HG03442 (cell line): ENCODE results near the gene SMOC2.
"Not testable (repeated sequence)": the region's sequence is repeated elsewhere in the genome, so short reads cannot be mapped to it uniquely, and the experiment has no call there.

Experiments
- ATAC-seq: cut with Tn5 transposase; IDR thresholded peaks from one replicate; pipeline ENCODE4 v1.9.1; 2021; ENCODE audit warnings: mild to moderate bottlenecking, moderate library complexity; ENCODE audit not compliant: unreplicated experiment

Gene SMOC2

DNA sequence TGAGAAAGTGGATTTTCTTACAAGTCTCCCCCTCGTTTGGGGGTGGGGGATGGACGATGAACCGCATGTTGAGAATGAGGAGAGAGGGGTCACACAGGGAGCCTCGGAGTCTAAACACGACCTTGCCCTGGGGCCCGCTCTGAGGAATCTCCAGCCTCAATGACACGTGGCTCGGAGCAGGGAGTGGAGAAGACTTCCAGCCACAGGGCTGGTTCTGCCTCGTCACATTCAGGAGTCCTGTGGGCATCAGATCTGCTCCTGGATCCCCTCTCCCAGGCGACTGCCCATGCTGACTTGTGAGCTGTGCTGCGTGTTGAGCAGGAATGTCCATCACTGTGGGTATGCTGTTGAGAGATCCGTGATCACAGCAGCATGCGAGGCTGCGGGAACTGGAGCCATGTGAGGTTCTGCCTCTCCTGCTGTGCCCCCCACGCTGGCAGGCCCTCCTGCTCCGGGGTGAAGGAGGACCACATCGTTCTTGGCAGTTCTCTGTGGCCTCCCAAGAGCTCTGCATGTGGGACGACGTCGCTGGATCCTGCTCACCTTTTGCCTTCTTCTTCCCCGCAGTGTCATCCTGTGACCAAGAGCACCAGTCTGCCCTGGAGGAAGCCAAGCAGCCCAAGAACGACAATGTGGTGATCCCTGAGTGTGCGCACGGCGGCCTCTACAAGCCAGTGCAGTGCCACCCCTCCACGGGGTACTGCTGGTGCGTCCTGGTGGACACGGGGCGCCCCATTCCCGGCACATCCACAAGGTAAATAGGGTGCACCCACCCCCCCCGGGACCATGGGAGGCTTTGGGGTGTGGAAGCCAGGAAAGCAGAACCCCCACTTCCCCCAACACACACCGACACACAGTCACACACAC lies 157.5 kb downstream of the SMOC2 start:
- ATAC-seq, result no peak

DNA sequence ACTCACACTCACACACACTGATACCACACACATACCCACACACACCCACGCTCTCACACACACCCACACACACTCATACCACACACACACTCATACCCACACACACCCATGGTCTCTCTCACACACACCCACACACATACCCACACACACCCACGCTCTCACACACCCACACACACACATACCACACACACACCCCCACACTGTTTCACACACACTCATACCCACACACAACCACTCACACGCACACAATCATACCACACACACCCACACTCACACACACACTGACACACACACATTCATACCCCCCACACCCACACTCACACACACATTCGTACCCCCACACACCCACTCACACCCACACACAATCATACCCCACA lies 158.1 kb downstream of the SMOC2 start:
- no peak for ATAC-seq

DNA sequence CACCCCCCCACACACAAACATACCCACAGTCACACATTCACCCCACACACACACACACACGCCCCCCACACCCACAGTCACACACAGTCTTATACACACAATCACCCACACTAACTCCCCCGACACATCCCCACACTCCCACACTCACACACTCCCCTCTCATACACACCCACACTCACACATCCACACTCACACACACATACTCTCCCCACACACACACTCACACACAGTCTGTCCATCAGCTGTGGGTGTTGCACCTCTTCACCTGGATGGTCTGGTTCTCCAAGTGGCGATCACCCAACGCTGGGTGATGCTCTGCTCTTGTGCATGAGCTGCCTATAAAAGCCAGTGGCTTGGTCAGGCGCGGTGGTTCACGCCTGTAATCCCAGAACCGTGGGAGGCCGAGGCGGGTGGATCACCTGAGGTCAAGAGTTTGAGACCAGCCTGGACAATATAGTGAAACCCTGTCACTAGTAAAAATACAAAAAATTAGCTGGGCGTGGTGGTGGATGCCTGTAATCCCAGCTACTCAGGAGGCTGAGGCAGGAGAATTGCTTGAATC lies 158.9 kb downstream of the SMOC2 start:
- ATAC-seq, result no peak

DNA sequence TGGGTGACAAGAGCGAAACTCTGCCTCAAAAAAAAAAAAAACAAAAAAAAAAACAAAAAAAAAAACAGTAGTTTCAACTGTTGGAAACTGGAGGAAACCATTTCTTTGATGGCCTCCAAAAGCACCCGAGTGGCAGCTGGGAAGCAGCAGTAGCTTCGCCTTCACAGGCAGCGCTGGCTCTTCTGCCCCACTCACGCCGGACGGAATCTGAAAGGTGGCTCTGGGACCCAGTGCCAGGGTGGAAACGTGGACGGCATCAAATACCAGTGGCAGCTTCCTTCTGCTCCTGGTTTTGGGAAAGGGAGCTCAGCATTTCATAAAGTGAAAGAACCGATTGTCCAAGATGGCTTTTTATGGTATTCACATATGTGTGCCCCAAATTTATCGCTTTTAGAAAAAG lies 159.4 kb downstream of the SMOC2 start:
- ATAC-seq, result no peak

DNA sequence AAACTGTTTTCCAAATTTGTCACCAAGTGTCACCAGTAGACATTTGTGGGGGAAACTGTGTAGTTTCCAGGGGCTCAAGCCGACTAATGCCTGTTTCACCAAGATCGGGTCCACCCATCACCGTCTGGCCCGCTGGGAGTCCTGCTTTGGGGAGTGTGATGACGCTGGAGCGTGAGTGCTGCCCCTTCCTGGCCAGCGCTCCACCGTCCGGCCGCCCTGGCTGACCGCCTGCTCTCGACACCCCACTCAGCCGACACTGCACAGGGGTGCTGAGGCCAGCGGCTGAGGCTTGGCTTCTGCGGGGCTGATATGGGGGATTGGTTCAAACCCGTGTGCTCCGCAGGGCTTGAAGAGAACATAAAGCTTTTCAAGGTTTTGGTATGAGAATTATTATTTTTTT lies 160.1 kb downstream of the SMOC2 start:
- no peak for ATAC-seq

DNA sequence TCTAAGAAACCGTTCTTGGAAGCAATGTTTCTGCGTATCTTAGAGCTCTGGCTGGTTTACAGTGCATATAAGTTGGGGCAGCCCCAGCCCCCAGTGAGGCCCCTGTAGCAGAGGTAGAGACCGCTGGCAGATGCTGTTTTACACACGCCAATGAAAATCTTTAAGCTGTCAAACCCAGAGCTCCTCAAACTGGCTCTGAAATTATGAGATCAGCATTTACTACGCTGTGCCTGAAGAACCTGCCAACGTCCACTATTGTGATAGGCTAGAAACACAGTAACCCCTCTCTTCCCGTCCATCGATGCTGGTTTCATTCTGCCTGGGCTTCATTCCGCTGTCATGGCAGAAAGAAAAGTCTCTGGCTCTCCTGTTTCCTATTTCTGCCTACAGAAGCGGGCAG lies 160.6 kb downstream of the SMOC2 start:
- ATAC-seq, result no peak

DNA sequence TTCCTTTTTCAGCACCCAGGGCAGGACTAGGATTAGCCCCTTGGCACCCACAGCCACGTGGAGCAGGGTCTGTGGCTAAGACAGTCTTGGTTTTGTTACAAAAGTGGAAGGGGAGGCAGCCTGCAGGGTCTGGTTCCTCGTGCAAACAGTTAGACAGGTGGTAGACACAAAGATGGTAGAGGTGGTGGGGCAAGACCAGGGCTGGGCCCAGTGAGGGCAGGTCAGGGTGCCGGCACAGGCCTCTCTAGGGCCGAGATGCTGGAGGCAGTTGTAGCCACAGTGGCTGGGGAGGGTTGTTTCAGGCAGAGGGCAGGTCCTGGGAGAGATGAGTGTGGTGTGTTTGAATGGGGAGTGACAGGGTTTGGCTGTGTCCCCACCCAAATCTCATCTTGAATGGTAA lies 161.6 kb downstream of the SMOC2 start:
- ATAC-seq, result no peak

DNA sequence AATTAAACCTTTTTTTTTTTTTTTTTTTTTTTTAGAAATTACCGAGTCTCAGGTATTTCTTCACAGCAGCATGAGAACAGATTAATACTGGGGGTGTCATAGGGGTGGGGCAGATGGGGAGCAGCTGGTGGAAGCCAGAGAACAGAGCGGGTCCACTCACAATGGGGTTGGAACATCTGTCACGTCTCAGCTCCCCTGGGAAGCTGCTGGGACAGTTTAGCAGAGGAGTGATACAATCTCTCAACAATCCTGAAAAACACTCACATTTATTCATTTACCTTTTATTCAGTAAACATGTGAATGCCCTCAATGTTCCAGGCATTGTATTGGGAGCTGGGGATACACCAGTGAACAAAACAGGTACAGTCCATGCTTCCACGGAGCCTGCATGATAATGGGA lies 162.2 kb downstream of the SMOC2 start:
- ATAC-seq, result no peak

DNA sequence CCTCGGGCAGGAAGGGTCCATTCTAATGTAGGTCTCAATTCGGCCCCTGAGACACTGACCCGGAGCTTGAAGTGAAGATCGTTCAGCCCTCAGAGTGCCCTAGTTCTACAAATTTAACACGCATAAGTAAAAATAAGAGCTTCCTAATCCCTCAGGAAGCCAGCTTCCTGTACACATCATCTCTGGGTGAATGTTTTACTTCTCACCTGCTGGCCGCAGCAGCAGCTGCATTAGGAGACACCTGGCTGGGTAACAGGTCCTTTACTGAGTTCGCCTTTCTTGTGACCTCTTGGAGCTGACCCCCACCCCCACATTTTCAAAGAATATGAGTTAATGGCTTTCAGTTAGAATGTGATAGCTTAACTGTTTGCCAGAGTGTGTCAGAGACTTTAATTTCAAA lies 165.0 kb downstream of the SMOC2 start:
- no peak for ATAC-seq

DNA sequence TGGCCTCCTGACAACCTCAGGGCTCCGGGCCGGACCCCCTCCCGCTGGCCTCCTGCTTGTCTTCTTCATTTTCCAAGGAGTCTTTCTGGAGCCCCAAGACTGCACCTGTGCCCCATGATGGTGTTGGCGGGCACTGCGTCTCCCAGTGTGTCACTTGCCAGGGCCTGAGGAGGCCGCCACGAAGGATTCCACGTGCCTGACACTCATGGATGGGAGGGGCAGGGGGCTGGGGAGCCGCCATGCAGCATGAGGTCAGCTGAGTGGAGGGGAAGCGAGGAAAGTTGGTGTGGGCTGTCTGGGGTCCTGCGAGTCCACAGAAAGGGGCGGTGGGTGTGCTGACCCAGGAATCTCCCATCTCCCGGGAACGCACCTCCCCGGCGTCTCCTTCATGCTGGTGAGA lies 165.7 kb downstream of the SMOC2 start:
- no peak for ATAC-seq

DNA sequence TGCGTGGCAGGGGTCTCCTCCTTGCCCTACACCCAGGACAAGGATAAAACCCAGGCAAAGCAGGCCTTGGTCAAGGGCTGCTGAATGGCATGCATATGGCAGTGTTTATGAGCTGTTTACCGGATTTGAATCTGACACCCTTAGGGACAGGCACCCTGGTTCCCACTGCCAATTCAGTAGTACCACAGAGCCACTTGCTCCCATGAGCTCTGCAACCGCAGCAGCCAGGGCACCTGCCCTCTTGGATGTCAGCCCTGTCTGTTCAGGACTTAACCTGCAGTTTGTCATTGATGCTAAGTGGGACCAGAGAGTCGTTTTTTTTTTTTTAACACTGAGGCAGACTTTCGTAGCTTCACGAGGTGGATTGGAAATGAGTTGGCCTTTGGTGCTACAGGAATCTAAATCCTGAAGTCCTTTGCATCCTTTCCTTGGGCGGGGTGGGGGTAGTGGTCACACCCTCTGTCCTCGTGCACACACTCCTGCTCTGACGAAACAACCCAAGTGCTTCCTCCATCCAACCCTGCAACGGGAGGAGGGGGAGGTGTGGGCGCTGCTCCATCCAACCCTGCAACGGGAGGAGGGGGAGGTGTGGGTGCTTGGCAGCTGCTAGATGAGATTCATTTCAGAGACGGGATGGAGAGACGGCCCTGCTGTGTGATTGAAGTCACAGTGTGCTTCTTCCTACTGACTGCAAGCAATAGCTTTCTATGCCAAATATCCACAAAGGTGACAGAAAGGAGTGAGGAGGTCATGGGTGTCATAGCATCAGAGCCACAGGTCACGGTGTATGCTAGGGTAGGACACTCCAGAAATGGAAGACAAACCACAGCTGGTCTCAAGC lies 166.5 kb downstream of the SMOC2 start:
- no peak for ATAC-seq

DNA sequence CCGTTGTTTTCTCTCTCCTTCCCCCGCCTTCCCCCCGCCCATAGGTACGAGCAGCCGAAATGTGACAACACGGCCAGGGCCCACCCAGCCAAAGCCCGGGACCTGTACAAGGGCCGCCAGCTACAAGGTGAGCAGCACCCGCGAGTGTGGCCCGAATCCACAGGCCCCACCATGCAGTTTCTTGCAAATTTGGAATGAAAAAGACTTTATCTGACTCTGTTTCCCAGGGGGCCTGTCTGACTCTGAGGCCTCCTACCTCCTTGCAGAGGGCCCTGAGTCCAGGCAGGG lies 167.1 kb downstream of the SMOC2 start:
- ATAC-seq, result no peak

DNA sequence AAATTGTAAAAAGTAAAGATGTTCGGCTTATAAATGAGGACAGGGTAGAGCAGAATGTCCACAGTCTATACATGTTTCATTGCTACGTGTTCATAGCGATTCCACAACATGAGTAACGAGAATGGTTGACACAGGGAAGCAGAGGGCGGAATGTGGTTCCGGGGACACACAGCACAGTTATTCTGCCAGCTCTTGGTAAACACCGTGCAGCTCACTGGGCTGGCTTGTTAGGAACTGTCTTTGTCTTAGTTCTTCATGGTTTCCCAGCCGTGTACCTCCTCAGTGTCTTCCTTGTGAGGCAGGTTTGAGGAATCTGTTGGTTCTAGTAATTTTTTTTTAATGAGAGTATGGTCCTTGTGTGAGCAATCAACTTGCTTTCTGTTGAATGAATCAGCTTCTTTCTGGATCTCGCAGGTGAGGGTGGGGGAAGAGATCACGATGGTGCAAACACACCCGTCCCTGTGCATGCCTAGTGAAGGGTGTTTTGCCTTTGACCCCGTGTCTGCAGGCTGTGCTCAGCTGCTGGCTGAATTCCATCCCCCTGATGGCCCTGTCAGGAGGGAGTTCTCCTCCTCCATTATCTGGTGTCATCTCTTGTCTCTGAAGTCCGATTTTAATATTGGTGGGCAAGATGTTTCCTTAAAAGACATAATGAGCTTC lies 168.2 kb downstream of the SMOC2 start:
- ATAC-seq, result no peak

DNA sequence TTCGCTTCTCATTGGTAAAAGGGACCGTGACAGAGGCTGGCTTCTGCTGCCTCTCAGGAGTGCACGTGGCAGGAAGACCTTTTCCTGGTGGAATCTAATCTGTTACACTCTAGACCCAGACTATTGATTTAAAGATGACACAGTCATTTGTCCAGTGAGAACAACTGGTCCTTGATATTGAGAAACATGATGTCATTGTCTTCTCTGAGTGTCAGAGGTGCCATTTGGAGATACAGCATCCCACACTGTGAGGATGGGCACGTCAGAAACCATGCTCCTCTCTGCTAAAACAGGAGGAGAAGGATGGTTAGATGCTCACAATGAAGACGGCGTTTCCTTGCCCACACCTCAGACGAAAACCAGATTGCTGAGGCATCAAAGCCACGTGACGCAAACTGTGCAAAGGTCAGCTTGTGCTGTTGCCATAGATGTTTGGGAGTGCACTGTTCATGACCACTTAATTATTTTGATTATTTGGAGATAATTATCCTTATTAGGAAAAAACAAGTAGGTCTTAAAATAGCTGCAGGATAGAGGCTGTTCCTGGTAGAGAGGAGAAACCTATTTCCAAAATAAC lies 169.0 kb downstream of the SMOC2 start:
- no peak for ATAC-seq

DNA sequence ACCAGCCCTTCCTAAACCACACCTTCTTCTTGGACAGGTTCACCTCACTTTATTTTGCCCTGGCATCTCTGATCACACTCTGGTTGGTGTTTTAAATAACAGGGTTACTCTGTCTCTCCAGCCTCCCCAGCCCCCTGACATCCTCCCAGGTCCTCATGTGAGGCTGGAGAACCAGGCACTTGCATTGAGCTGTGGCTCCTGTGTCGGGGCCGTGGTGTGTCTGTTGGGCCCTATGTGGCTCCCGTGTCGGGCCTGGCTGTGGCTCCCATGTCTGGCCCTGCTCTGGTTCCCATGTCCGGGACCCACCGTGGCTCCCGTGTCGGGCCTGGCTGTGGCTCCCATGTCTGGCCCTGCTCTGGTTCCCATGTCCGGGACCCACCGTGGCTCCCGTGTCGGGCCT lies 170.0 kb downstream of the SMOC2 start:
- not testable (repeated sequence) for ATAC-seq

DNA sequence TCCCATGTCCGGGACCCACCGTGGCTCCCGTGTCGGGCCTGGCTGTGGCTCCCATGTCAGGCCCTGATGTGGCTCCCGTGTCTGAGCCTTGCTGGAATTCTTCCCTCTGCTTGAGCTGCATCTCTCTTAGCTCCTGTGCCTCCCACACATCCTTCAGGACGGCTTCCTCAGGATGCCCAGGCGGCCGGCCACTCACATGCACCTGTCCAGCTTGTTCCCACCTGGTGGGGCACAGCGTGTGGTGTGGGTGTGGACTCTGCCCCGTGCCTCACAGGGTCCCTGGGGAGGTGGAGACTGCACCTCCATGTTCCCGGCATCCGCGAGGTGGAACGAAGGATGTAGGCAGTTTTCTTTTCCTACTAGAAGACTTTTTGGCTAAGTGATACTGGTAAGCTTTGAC lies 170.7 kb downstream of the SMOC2 start:
- ATAC-seq, result no peak

DNA sequence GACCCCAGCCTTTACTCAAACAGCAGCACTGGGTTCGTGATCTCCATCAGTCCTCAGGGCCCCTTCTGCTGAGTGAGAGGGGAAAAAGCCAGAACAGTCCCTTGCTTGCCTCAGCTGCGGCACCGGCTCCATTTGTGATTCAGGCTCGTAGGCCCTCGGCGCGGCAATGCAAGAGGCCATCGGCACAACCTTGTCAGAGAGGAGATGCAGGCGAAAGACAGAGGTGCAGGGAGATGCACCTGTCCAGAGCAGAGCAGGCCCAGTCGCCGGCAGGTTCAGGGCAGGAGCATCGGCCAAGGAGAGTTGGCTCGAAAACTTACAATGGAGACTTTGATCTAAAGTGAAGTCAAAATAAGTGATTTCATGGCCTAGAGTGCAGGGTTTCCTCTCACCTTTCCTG lies 171.6 kb downstream of the SMOC2 start:
- ATAC-seq, result no peak

DNA sequence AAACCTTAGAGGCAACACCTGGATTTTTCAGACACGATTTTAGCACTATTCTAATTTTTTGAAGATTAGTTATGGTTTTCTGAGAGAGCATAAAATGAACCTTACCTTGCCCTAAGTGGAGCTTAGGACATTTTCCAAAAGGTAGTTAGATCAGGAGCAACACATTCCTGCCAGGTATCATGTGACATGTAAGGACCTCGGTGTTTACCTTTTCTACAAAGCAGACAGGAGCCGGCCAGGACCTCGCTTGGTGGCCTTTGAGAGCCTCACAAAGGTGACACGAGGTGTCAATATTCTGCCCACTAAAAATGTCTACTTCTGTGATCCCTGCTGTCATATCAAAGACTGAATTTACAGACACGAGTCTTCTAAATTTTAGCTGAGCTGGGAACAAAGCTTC lies 174.9 kb downstream of the SMOC2 start:
- ATAC-seq, result no peak

DNA sequence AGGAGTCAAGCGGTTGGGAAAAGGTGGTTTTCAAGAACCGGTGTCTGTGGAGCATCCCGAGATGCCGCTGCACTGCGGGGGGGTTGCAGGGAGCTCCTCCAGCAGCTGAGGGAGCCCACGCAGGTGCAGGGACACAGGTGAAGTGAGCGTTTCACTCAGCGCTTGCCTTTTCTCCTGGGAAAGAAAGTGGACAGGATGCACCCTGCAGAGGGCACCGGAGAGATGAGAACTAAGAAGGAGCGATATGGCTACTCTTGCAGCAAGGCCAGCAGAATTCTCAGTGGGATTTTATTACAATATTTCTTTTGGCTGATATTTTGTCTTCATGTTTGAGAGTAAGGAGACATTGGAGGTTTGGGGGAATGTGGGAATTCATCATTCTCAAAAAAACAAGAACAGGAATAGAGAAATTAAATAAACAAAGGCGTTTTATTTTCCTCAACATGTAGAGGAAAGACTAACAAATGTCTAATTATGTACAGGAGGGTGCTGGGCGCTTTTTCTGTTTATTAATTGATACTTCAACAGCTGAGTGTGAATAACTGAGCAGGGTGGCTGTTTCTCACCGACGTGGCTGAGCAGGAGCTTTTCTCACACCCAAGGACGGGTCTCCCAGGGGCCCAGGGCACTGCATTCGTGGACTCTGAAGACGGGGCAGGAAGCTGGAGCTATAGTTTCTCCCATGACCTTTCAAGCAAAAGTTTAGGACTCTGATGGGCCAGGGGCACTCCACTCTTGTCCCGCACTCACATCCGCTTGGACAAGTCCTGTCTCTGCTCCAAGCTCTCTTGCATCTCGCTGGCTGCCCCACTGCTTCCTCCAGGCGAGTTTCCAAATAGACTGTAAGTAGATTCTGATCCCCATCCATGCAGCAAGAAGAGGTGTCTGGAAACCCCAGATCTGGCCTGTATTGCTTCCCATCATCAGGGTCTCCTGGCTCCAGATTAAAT lies 176.1 kb downstream of the SMOC2 start:
- ATAC-seq, result no peak
